HG02970 (cell line): ENCODE results near the gene PLCXD1.
A peak's percentile ranks its signal among the peaks of the same experiment; 100 is the strongest.
"Not testable (repeated sequence)": the region's sequence is repeated elsewhere in the genome, so short reads cannot be mapped to it uniquely, and the experiment has no call there.

ENCODE experiments used
- ATAC-seq: cut with Tn5 transposase; IDR thresholded peaks from one replicate; pipeline ENCODE4 v1.9.1; 2021; ENCODE audit warnings: mild to moderate bottlenecking, moderate library complexity, moderate number of reproducible peaks; ENCODE audit not compliant: unreplicated experiment, low FRiP score

The PLCXD1 gene

GRCh38 chrX:262381-262909, 18.7 kb upstream of the PLCXD1 start:
- peak; percentile 52 for ATAC-seq

GRCh38 chrX:264006-264405, 17.2 kb upstream of the PLCXD1 start:
- ATAC-seq, result not testable (repeated sequence)

GRCh38 chrX:264634-265455, 16.3 kb upstream of the PLCXD1 start:
- no peak for ATAC-seq

GRCh38 chrX:265502-265901, 15.7 kb upstream of the PLCXD1 start:
- no peak for ATAC-seq

- no peak for ATAC-seq
Measured at GRCh38 chrX:267771-268261, 13.4 kb upstream of the PLCXD1 start.

GRCh38 chrX:270848-271367, 10.3 kb upstream of the PLCXD1 start:
- ATAC-seq, result no peak

- ATAC-seq, result no peak
Measured at GRCh38 chrX:274904-275475, 6.2 kb upstream of the PLCXD1 start.

GRCh38 chrX:275476-275966, 5.7 kb upstream of the PLCXD1 start:
- no peak for ATAC-seq

- ATAC-seq, result no peak
Measured at GRCh38 chrX:275967-276580, 5.1 kb upstream of the PLCXD1 start.

- ATAC-seq, result no peak
Measured at GRCh38 chrX:276581-277201, 4.5 kb upstream of the PLCXD1 start.

GRCh38 chrX:279757-280604, 1.2 kb upstream of the PLCXD1 start:
- not testable (repeated sequence) for ATAC-seq

GRCh38 chrX:280722-281121, 459 bp upstream of the PLCXD1 start:
- not testable (repeated sequence) for ATAC-seq

- not testable (repeated sequence) for ATAC-seq
Measured at GRCh38 chrX:282000-282681, 960 bp downstream of the PLCXD1 start.

- ATAC-seq, result peak; percentile 98
Measured at GRCh38 chrX:283115-283845, 2.1 kb downstream of the PLCXD1 start.

GRCh38 chrX:285076-285677, 4.0 kb downstream of the PLCXD1 start:
- ATAC-seq, result no peak

- ATAC-seq, result no peak
Measured at GRCh38 chrX:287670-288069, 6.5 kb downstream of the PLCXD1 start.

- no peak for ATAC-seq
Measured at GRCh38 chrX:288561-288991, 7.4 kb downstream of the PLCXD1 start.
